Endothelial cell of umbilical vein (primary cell): Measurements from ENCODE around the gene TUSC2. TPM values are rescaled to one million over a fixed set of nuclear protein-coding genes. Genes with fewer than 3 reads are reported as not detected.
A peak's percentile ranks its signal among the peaks of the same experiment; 100 is the strongest.

Experiments used
- BruUV-seq: library from RNA; stranded (reverse); fragments of 400-500 nt; replicated peaks from 2 replicates; lab custom pipeline; 2021; lab: Mats Ljungman, UMichigan
- CTCF ChIA-PET: fragments of 300-600, 350-600 bp; sonication (Branson Sonifier 250); formaldehyde crosslinking; loops from one replicate; lab custom pipeline; 2021; ENCODE audit warnings: antibody characterized with exemption, inconsistent platforms; lab: Charles Lee
- POLR2A ChIA-PET: fragments of 300-600, 350-600 bp; sonication (Branson Sonifier 250); formaldehyde crosslinking; loops from one replicate; lab custom pipeline; 2021; ENCODE audit warnings: antibody characterized with exemption, inconsistent platforms; lab: Charles Lee
- DNase-seq: peaks from one replicate; pipeline ENCODE4 v3.0.0-alpha.2; 2011; ENCODE audit warnings: low read depth, low spot score
- FAIRE-seq: peaks from 2 replicates; lab custom pipeline; 2011; peaks lifted over from hg19 to GRCh38; lab: Jason Lieb, UNC
- H2AFZ ChIP-seq: 2 replicates; pipeline ENCODE4 v1.6.0; 2012; ENCODE audit warnings: low read depth, low read length, control low read depth, inconsistent platforms
- H3K27ac ChIP-seq: 2 replicates; pipeline ENCODE4 v1.5.1; 2011; ENCODE audit warnings: low read depth, mild to moderate bottlenecking, control low read depth, low read length, moderate library complexity; ENCODE audit not compliant: insufficient read depth
- H3K27me3 ChIP-seq, 2 experiments: 2 replicates each; pipeline versions ENCODE4 v1.6.0 to v1.6.1; 2011; ENCODE audit warnings: low read length in 2 of 2, mixed read lengths in 1 of 2; ENCODE audit not compliant: control insufficient read depth in 2 of 2, insufficient read depth in 2 of 2
- H3K36me3 ChIP-seq, 2 experiments: 2 replicates in 1 of 2; 3 replicates in 1 of 2; pipeline ENCODE4 v1.5.1; 2011; ENCODE audit warnings: low read length in 2 of 2, mild to moderate bottlenecking in 1 of 2, moderate library complexity in 1 of 2; ENCODE audit not compliant: control insufficient read depth in 2 of 2, insufficient read depth in 2 of 2; ENCODE audit errors: extremely low read depth in 1 of 2
- H3K4me1 ChIP-seq: 3 replicates; pipeline ENCODE4 v1.5.1; 2011; ENCODE audit warnings: mild to moderate bottlenecking, low read length; ENCODE audit not compliant: control insufficient read depth, insufficient read depth; ENCODE audit errors: extremely low read depth
- H3K4me2 ChIP-seq: 2 replicates; pipeline ENCODE4 v1.6.1; 2011; ENCODE audit warnings: low read length, control low read depth, mixed read lengths; ENCODE audit not compliant: insufficient read depth
- H3K4me3 ChIP-seq, 3 experiments: fragments of 200-600 bp in 1 of 3; sonication (generic), shearing (Covaris generic) in 1 of 3; replicated peaks in 1 of 3; 2 replicates each; pipeline ENCODE4 v1.5.1; 2011 to 2016; ENCODE audit warnings: control low read depth in 3 of 3, low read length in 3 of 3, mild to moderate bottlenecking in 2 of 3, inconsistent platforms in 1 of 3, low read depth in 1 of 3, moderate library complexity in 1 of 3; ENCODE audit not compliant: insufficient read depth in 1 of 3
- H3K79me2 ChIP-seq: 2 replicates; pipeline ENCODE4 v1.6.0; 2012; ENCODE audit warnings: low read length, inconsistent platforms; ENCODE audit not compliant: control insufficient read depth, insufficient read depth
- H3K9ac ChIP-seq: replicated peaks from 2 replicates; pipeline ENCODE3; 2011; ENCODE audit warnings: low read length, control low read depth; ENCODE audit not compliant: insufficient read depth; ENCODE audit errors: extremely low read depth
- H3K9me1 ChIP-seq: replicated peaks from 3 replicates; pipeline ENCODE4 v1.6.0; 2011; ENCODE audit warnings: mild to moderate bottlenecking, low read length; ENCODE audit not compliant: control insufficient read depth, insufficient read depth; ENCODE audit errors: extremely low read depth
- H3K9me3 ChIP-seq: replicated peaks from 2 replicates; pipeline ENCODE4 v1.5.1; 2012; ENCODE audit warnings: low read length, inconsistent platforms; ENCODE audit not compliant: control insufficient read depth, insufficient read depth
- H4K20me1 ChIP-seq: replicated peaks from 2 replicates; pipeline ENCODE3; 2011; ENCODE audit warnings: mild to moderate bottlenecking, low read length; ENCODE audit not compliant: control insufficient read depth, insufficient read depth; ENCODE audit errors: extremely low read depth
- CTCF ChIP-seq, 2 donors: IDR thresholded peaks; 1 replicate in 1 of 2; 2 replicates in 1 of 2; pipeline ENCODE4 v1.5.1; 2011; ENCODE audit warnings: low read length in 2 of 2, mild to moderate bottlenecking in 2 of 2, moderate library complexity in 2 of 2, control low read depth in 1 of 2, inconsistent platforms in 1 of 2, low read depth in 1 of 2; ENCODE audit not compliant: insufficient read depth in 1 of 2; ENCODE audit errors: extremely low read depth in 1 of 2
- EZH2 ChIP-seq: IDR thresholded peaks from 2 replicates; pipeline ENCODE4 v1.6.1; 2012; ENCODE audit warnings: borderline replicate concordance, low read depth, mild to moderate bottlenecking, moderate library complexity, low read length, inconsistent platforms; ENCODE audit not compliant: severe bottlenecking
- FOS ChIP-seq: IDR thresholded peaks from 2 replicates; pipeline ENCODE4 v1.6.1; 2011; ENCODE audit warnings: mild to moderate bottlenecking, low read length, moderate library complexity, borderline replicate concordance; ENCODE audit not compliant: insufficient read depth
- GATA2 ChIP-seq: IDR thresholded peaks from 2 replicates; pipeline ENCODE4 v1.7.0; 2011; ENCODE audit warnings: low read depth, mild to moderate bottlenecking, moderate library complexity, mixed read lengths, low read length; ENCODE audit not compliant: insufficient read length, insufficient read depth
- JUN ChIP-seq: IDR thresholded peaks from 2 replicates; pipeline ENCODE4 v1.6.1; 2011; ENCODE audit warnings: borderline replicate concordance, low read depth; ENCODE audit not compliant: insufficient read length, insufficient read depth
- MAX ChIP-seq: IDR thresholded peaks from 2 replicates; pipeline ENCODE4 v1.6.1; 2011; ENCODE audit not compliant: insufficient read depth, insufficient read length
- POLR2A ChIP-seq: IDR thresholded peaks from 2 replicates; pipeline ENCODE4 v1.6.1; 2012; ENCODE audit warnings: low read depth, mild to moderate bottlenecking, control low read depth, low read length
- POLR2AphosphoS5 ChIP-seq: IDR thresholded peaks from 2 replicates; pipeline ENCODE4 v1.6.1; 2012; ENCODE audit warnings: low read depth, mild to moderate bottlenecking, control low read depth, low read length, moderate library complexity; ENCODE audit not compliant: insufficient read depth
- dilution Hi-C: fragments of 300-500 bp; cut with MboI; formaldehyde crosslinking; loops from one replicate; pipeline ENCODE4 v1.15.0; 2019; ENCODE audit warnings: low sequenced_read_pairs; ENCODE audit not compliant: extremely low pct_ligation_motif_present
- intact Hi-C: fragments of 100-400 bp; cut with micrococcal nuclease; formaldehyde crosslinking; loops from one replicate; pipeline ENCODE4 v1.10.0; 2022
- polyA plus RNA-seq, 4 experiments: library from polyadenylated mRNA; depleted of rRNA in 3 of 4; stranded (reverse) in 3 of 4; unstranded in 1 of 4; fragments of >200 nt; gene quantifications; 2 replicates each; pipeline versions ENCODE4 v1.2.1 to v1.2.3, GENCODE V29; 2011 to 2012; ENCODE audit warnings: missing spikeins in 1 of 4
- total RNA-seq: library from RNA; stranded (reverse); gene quantifications from 2 replicates; pipeline ENCODE4 v1.2.3, GENCODE V29; 2021

Gene TUSC2
- total and polyA plus RNA-seq, 2 donors (not counting 3 experiments of a cell fraction or from before 2014, with no cell fraction given) = 30.0 to 89.0 TPM

- dilution Hi-C loops (no loop called here), intact Hi-C loops (loop anchor here (1.0 to 2.0 kb wide), 4 partner anchors 24 to 59 kb away; partner anchors contain the start of gene TMEM115)
- Histone ChIP-seq H2AFZ (peak overlapping the region; percentile 12), H3K9me1 (no peaks in the 10 kb centered on the region), H4K20me1 (no peaks in the 10 kb centered on the region), H3K9me3 (no peaks in the 10 kb centered on the region), H3K27ac (peak overlapping the region; percentile 50), H3K36me3 (no peaks in the 10 kb centered on the region), H3K4me2 (peak overlapping the region; percentile 42), H3K4me3 (peak overlapping the region in 2 of 3 experiments; percentile 25 to 28), H3K9ac (peak overlapping the region; percentile 57), H3K27me3 (no peaks in the 10 kb centered on the region), H3K79me2 (no peaks in the 10 kb centered on the region), H3K4me1 (peaks cover 25% of the 10 kb centered on the region)
- FAIRE-seq = no peak
- ChIA-PET CTCF (interaction anchor here (0.9 to 2.6 kb wide), 6 partner anchors 18 to 74 kb away, joined by 3 to 36 read pairs (median 4); partner anchors contain the start of genes HYAL2 and TUSC2), POLR2A (interaction anchor here (1.0 to 1.5 kb wide), 4 partner anchors 18 to 64 kb away, joined by 3 to 5 read pairs (median 3); no protein-coding TSS in a partner anchor)
- no peak for DNase-seq
- BruUV-seq = no TSS peak
- TF ChIP-seq GATA2 (peak; percentile 7), JUN (no peak)
Observed at GRCh38 chr3:50299638-50299928, 28.4 kb downstream of the TUSC2 start.

GRCh38 chr3:50298836-50299637 lies 29.0 kb downstream of the TUSC2 start, which contains the start of the genes HYAL3 and NAA80:
TSS of gene HYAL3 (minus strand) at chr3:50299405. CDS start at chr3:50295602, 3,803 bp downstream.
TSS of gene NAA80 (minus strand) at chr3:50299405. CDS start at chr3:50297463, 1,942 bp downstream.
- ChIA-PET POLR2A (interaction anchor here (1.0 to 1.5 kb wide), 5 partner anchors 16 to 64 kb away, joined by 3 to 5 read pairs (median 3); no protein-coding TSS in a partner anchor), CTCF (interaction anchor here (0.9 to 2.6 kb wide), 6 partner anchors 19 to 73 kb away, joined by 3 to 36 read pairs (median 4); partner anchors contain the start of genes HYAL2 and TUSC2)
- no peaks in the 10 kb centered on the region for H3K27me3 ChIP-seq
- H3K27ac ChIP-seq = peak within 1 kb of the TSS; percentile 70
- peak within 1 kb of the TSS; percentile 79 for H3K4me2 ChIP-seq
- DNase-seq (peak; percentile 100), FAIRE-seq (peak; percentile 100)
- H3K4me1 ChIP-seq = peaks cover 25% of the 10 kb centered on the region
- peak within 1 kb of the TSS; percentile 51 to 69 (median 64) for H3K4me3 ChIP-seq
- no TSS peak for BruUV-seq
- peak within 1 kb of the TSS; percentile 79 for H2AFZ ChIP-seq
- intact Hi-C loops = loop anchor here (1.0 to 2.0 kb wide), 4 partner anchors 24 to 60 kb away; partner anchors contain the start of gene TMEM115
- H3K9me1 ChIP-seq = no peaks in the 10 kb centered on the region
- no peaks in the 10 kb centered on the region for H3K79me2 ChIP-seq
- H4K20me1 ChIP-seq = no peaks in the 10 kb centered on the region
- H3K36me3 ChIP-seq = no peaks in the 10 kb centered on the region
- H3K9ac ChIP-seq = peak within 1 kb of the TSS; percentile 75
- TF ChIP-seq FOS (no peak), EZH2 (no peak), MAX (peak; percentile 70), CTCF (IDR thresholded peaks at IDR 0.05; ENCODE audit: extremely low read depth in 1 of 2, insufficient read depth in 1 of 2, low read depth in 1 of 2, low read length in 2 of 2) (peak in 1 of 2 donors; percentile 39), POLR2A (peak; percentile 97), POLR2AphosphoS5 (peak; percentile 92)
- dilution Hi-C loops = no loop called here
- H3K9me3 ChIP-seq = no peaks in the 10 kb centered on the region
